Transverse colon (tissue), 4 donors: ENCODE results near the gene VSIG4.

Experiments used
- POLR2A ChIP-seq: fragments of 450-650 bp; IDR thresholded peaks from one replicate; pipeline ENCODE4 v1.6.1; 2016; ENCODE audit warnings: antibody characterized with exemption, mild to moderate bottlenecking, moderate library complexity
- POLR2AphosphoS5 ChIP-seq, 3 donors: sonication (generic); formaldehyde crosslinking; IDR thresholded peaks; one replicate each; pipeline ENCODE4 v1.6.1; 2016; ENCODE audit warnings: antibody characterized with exemption in 3 of 3
- TF ChIP-seq, protein P1 (sequence below), 5 experiments: fragments of 200-600 bp in 3 of 5; fragments of 450-650 bp in 2 of 5; sonication (generic) in 3 of 5; IDR thresholded peaks; 1 replicate in 2 of 5; 2 replicates in 3 of 5; pipeline ENCODE4 v1.5.1; 2016 to 2017; ENCODE audit warnings: antibody characterized with exemption in 5 of 5, inconsistent platforms in 3 of 5, mild to moderate bottlenecking in 2 of 5, moderate library complexity in 1 of 5

DNA sequence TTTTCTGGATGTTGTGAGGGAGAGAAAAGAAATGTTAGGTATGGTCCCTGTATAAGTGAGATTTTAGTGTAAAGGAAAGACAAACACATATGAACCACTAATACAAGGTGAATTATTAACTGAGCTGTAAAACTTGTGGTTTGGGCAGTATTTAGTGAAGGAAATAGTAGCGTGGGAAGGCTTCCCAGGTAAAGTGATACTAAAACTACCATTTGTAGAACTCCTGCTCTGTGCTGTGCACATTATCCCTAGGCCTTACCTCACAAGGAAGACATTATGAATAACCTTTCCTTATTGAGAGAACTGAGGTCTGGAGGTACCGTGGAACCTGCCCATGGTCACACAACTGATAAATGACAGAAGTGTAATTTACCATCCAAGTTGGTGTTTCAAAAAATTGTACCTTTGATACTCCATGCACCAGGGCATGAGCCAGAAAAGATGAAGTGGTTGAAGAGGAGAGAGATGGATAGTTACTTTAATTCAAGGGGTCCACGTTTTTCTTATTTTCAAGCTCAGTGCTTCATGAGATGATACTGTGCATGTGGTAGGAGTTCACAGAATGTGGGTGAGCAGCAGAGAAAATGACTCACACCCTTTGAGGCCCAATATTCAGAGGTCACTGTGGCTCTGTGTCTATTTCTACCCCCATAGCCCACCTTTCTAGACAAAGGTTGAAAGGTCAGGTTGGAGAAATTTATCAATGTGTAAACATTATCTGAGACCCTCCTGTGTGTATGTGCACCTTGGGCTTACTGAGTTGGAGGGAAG is 2.6 kb upstream of the VSIG4 start:
- TF ChIP-seq POLR2A (no peak), POLR2AphosphoS5 (IDR thresholded peaks at IDR 0.05) (no peak)
- TF ChIP-seq, protein P1, sequence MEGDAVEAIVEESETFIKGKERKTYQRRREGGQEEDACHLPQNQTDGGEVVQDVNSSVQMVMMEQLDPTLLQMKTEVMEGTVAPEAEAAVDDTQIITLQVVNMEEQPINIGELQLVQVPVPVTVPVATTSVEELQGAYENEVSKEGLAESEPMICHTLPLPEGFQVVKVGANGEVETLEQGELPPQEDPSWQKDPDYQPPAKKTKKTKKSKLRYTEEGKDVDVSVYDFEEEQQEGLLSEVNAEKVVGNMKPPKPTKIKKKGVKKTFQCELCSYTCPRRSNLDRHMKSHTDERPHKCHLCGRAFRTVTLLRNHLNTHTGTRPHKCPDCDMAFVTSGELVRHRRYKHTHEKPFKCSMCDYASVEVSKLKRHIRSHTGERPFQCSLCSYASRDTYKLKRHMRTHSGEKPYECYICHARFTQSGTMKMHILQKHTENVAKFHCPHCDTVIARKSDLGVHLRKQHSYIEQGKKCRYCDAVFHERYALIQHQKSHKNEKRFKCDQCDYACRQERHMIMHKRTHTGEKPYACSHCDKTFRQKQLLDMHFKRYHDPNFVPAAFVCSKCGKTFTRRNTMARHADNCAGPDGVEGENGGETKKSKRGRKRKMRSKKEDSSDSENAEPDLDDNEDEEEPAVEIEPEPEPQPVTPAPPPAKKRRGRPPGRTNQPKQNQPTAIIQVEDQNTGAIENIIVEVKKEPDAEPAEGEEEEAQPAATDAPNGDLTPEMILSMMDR (IDR thresholded peaks at IDR 0.05) = no peak
